Activated CD4-positive, CD25-positive, alpha-beta regulatory T cell (primary cell): Measurements from ENCODE around the gene CARD11.

Experiments used
- DNase-seq, 4 experiments: peaks; one replicate each; lab custom pipeline; 2025; lab: John Stamatoyannopoulos, UW

CARD11 gene

GRCh38 chr7:2939193-2939885 is 104.3 kb downstream of the CARD11 start:
- no peak for DNase-seq

GRCh38 chr7:2938514-2939192 is 105.0 kb downstream of the CARD11 start:
- no peak for DNase-seq

- DNase-seq, result no peak
These were observed 105.8 kb downstream of the CARD11 start for GRCh38 chr7:2937701-2938513.

- no peak for DNase-seq
These were observed 106.6 kb downstream of the CARD11 start for GRCh38 chr7:2936891-2937580.

GRCh38 chr7:2936301-2936700 is 107.4 kb downstream of the CARD11 start:
- DNase-seq, result no peak

- DNase-seq, result no peak
These were observed 108.5 kb downstream of the CARD11 start for GRCh38 chr7:2934984-2935740.

- DNase-seq, result no peak
These were observed 109.4 kb downstream of the CARD11 start for GRCh38 chr7:2934211-2934731.

- no peak for DNase-seq
These were observed 111.0 kb downstream of the CARD11 start for GRCh38 chr7:2932402-2933251.

GRCh38 chr7:2931034-2931415 is 112.6 kb downstream of the CARD11 start:
- DNase-seq, result no peak

- no peak for DNase-seq
These were observed 113.2 kb downstream of the CARD11 start for GRCh38 chr7:2930310-2931033.

GRCh38 chr7:2929321-2930201 is 114.1 kb downstream of the CARD11 start:
- DNase-seq, result no peak

- no peak for DNase-seq
These were observed 114.9 kb downstream of the CARD11 start for GRCh38 chr7:2928613-2929311.

- DNase-seq, result no peak
These were observed 115.4 kb downstream of the CARD11 start for GRCh38 chr7:2928256-2928612.

GRCh38 chr7:2927592-2927991 is 116.1 kb downstream of the CARD11 start:
- no peak for DNase-seq

GRCh38 chr7:2926896-2927405 is 116.7 kb downstream of the CARD11 start:
- no peak for DNase-seq

- DNase-seq, result no peak
These were observed 117.4 kb downstream of the CARD11 start for GRCh38 chr7:2926120-2926895.
